WTC11 (cell line): Measurements from ENCODE around the gene NR2C2AP.

Source experiments
- ATF1 ChIP-seq: sonication (generic); formaldehyde crosslinking; IDR thresholded peaks from 2 replicates; pipeline ENCODE4 v1.8.1; 2023; ENCODE audit warnings: mild to moderate bottlenecking, moderate library complexity, missing genetic modification reagents
- CREB1 ChIP-seq: sonication (generic); formaldehyde crosslinking; IDR thresholded peaks from 2 replicates; pipeline ENCODE4 v1.8.0; 2023; ENCODE audit warnings: mild to moderate bottlenecking, missing genetic modification reagents
- GTF2I ChIP-seq: fragments of 250-450 bp; sonication (Bioruptor Pico); conservative IDR thresholded peaks from 2 replicates; pipeline ENCODE4 v1.4.0; 2021; ENCODE audit warnings: mild to moderate bottlenecking
- NFYB ChIP-seq: sonication (generic); formaldehyde crosslinking; conservative IDR thresholded peaks from 2 replicates; pipeline ENCODE4 v1.8.0; 2022; ENCODE audit warnings: low read depth, missing genetic modification reagents
- ZNF416 ChIP-seq: fragments of 250-450 bp; sonication (Bioruptor Pico); IDR thresholded peaks from 2 replicates; pipeline ENCODE4 v1.9.0; 2021; ENCODE audit warnings: mild to moderate bottlenecking, inconsistent platforms
- TF ChIP-seq, protein P1 (sequence below): fragments of 200-600 bp; IDR thresholded peaks from 2 replicates; pipeline ENCODE4 v1.8.0; 2022; ENCODE audit warnings: antibody characterized with exemption
- TF ChIP-seq, protein P2 (sequence below): sonication (generic); formaldehyde crosslinking; IDR thresholded peaks from 2 replicates; pipeline ENCODE4 v1.8.0; 2022; ENCODE audit warnings: missing genetic modification reagents
- TF ChIP-seq, protein P3 (sequence below): sonication (generic); formaldehyde crosslinking; IDR thresholded peaks from 2 replicates; pipeline ENCODE4 v1.8.0; 2022; ENCODE audit warnings: mild to moderate bottlenecking, missing genetic modification reagents
- TF ChIP-seq, protein P4 (sequence below): sonication (generic); formaldehyde crosslinking; IDR thresholded peaks from 2 replicates; pipeline ENCODE4 v1.8.0; 2022; ENCODE audit warnings: mild to moderate bottlenecking, missing genetic modification reagents

DNA sequence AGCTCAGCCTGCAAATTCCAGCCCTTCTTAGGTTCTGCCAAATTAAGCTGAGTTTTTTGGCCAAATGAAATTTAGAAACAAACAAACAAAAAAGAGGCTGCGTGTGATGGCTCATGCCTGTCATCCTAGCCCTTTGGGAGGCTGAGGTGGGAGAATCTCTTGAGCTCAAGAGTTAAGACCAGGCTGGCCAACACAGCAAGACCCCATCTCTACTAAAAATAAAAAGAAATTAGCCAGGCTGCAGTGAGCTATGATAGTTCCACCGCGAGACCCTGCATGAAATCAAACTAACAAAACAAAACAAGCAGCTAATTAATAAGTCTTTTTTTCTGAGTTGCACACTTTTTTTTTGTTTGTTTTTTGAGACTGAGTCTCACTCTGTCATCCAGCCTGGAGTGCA lies 26.5 kb upstream of the NR2C2AP start:
- TF ChIP-seq, protein P1, sequence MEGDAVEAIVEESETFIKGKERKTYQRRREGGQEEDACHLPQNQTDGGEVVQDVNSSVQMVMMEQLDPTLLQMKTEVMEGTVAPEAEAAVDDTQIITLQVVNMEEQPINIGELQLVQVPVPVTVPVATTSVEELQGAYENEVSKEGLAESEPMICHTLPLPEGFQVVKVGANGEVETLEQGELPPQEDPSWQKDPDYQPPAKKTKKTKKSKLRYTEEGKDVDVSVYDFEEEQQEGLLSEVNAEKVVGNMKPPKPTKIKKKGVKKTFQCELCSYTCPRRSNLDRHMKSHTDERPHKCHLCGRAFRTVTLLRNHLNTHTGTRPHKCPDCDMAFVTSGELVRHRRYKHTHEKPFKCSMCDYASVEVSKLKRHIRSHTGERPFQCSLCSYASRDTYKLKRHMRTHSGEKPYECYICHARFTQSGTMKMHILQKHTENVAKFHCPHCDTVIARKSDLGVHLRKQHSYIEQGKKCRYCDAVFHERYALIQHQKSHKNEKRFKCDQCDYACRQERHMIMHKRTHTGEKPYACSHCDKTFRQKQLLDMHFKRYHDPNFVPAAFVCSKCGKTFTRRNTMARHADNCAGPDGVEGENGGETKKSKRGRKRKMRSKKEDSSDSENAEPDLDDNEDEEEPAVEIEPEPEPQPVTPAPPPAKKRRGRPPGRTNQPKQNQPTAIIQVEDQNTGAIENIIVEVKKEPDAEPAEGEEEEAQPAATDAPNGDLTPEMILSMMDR: no peak
- TF ChIP-seq, protein P2, sequence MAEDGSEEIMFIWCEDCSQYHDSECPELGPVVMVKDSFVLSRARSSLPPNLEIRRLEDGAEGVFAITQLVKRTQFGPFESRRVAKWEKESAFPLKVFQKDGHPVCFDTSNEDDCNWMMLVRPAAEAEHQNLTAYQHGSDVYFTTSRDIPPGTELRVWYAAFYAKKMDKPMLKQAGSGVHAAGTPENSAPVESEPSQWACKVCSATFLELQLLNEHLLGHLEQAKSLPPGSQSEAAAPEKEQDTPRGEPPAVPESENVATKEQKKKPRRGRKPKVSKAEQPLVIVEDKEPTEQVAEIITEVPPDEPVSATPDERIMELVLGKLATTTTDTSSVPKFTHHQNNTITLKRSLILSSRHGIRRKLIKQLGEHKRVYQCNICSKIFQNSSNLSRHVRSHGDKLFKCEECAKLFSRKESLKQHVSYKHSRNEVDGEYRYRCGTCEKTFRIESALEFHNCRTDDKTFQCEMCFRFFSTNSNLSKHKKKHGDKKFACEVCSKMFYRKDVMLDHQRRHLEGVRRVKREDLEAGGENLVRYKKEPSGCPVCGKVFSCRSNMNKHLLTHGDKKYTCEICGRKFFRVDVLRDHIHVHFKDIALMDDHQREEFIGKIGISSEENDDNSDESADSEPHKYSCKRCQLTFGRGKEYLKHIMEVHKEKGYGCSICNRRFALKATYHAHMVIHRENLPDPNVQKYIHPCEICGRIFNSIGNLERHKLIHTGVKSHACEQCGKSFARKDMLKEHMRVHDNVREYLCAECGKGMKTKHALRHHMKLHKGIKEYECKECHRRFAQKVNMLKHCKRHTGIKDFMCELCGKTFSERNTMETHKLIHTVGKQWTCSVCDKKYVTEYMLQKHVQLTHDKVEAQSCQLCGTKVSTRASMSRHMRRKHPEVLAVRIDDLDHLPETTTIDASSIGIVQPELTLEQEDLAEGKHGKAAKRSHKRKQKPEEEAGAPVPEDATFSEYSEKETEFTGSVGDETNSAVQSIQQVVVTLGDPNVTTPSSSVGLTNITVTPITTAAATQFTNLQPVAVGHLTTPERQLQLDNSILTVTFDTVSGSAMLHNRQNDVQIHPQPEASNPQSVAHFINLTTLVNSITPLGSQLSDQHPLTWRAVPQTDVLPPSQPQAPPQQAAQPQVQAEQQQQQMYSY (CRISPR knock-in tag): no peak
- TF ChIP-seq, protein P3, sequence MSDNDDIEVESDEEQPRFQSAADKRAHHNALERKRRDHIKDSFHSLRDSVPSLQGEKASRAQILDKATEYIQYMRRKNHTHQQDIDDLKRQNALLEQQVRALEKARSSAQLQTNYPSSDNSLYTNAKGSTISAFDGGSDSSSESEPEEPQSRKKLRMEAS (CRISPR knock-in tag): no peak
- TF ChIP-seq, protein P4, sequence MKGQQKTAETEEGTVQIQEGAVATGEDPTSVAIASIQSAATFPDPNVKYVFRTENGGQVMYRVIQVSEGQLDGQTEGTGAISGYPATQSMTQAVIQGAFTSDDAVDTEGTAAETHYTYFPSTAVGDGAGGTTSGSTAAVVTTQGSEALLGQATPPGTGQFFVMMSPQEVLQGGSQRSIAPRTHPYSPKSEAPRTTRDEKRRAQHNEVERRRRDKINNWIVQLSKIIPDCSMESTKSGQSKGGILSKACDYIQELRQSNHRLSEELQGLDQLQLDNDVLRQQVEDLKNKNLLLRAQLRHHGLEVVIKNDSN: no peak
- TF ChIP-seq NFYB (CRISPR knock-in tag): no peak
- no peak for TF ChIP-seq ATF1
- no peak for TF ChIP-seq GTF2I (CRISPR knock-in tag)
- no peak for TF ChIP-seq ZNF416 (CRISPR knock-in tag)
- TF ChIP-seq CREB1 (CRISPR knock-in tag): no peak
